AG04450 (cell line): ENCODE results near the gene SHANK1. TPM values are rescaled to one million over a fixed set of nuclear protein-coding genes. Genes with fewer than 3 reads are reported as not detected.

Experiments used
- CTCF ChIA-PET: fragments of 300-600, 350-600 bp; formaldehyde crosslinking; extraction: SDS; loops from one replicate; lab custom pipeline; 2022; ENCODE audit warnings: antibody characterized with exemption, inconsistent platforms; lab: Charles Lee
- POLR2A ChIA-PET: fragments of 350-600 bp; formaldehyde crosslinking; extraction: SDS; loops from one replicate; lab custom pipeline; 2021; ENCODE audit warnings: antibody characterized with exemption, inconsistent platforms; lab: Yijun Ruan, JAX
- DNase-seq: peaks from one replicate; pipeline ENCODE4 v3.0.0-alpha.2; 2011; ENCODE audit warnings: low read depth, low spot score
- H3K27ac ChIP-seq: one replicate; pipeline ENCODE4 v1.5.1; 2012; ENCODE audit warnings: low read depth, low read length, control low read depth
- H3K27me3 ChIP-seq: one replicate; pipeline ENCODE4 v1.6.0; 2012; ENCODE audit warnings: low read length; ENCODE audit not compliant: control insufficient read depth, insufficient read depth
- H3K4me3 ChIP-seq: 2 replicates; pipeline ENCODE4 v1.5.1; 2011; ENCODE audit warnings: mild to moderate bottlenecking, low read depth, low read length, control low read depth
- H3K9me3 ChIP-seq: 2 replicates; pipeline ENCODE4 v1.5.1; 2012; ENCODE audit warnings: low read length; ENCODE audit not compliant: control insufficient read depth, insufficient read depth
- CTCF ChIP-seq: IDR thresholded peaks from 2 replicates; pipeline ENCODE4 v1.5.1; 2011; ENCODE audit warnings: low read depth, low read length, control low read depth, inconsistent platforms
- polyA plus RNA-seq: library from polyadenylated mRNA; depleted of rRNA; stranded (reverse); fragments of >200 nt; gene quantifications from 2 replicates; pipeline ENCODE4 v1.2.3, GENCODE V29; 2011

Gene SHANK1
- polyA plus RNA-seq, 1 experiment = 2.4 TPM

DNA sequence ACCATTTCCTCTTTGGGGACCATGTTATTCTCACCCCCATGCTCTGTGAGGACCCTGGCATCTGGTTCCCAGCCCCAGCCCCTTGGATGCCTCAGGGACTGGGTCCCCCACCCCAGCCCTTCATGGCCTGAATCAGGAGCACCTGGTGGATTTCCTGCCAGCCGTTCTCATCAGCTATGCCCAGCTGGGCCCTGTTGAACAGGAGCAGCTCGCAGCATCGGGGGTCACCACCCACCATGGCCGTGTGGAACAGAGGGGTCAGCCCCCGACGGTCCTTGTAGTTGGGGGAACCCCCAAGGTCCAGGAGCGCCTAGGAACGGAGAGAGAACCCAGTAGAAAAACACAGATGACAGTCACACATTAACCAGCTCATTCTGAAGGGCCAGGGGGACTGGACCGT lies 7.8 kb downstream of the SHANK1 start:
- ChIA-PET CTCF (interaction anchor here (0.5 kb wide), 1 partner anchor 13 kb away, joined by 3 read pairs; no protein-coding TSS in a partner anchor), POLR2A (interaction anchor here (0.6 kb wide), 1 partner anchor 18 kb away, joined by 4 read pairs; no protein-coding TSS in a partner anchor)
- no peak for DNase-seq

DNA sequence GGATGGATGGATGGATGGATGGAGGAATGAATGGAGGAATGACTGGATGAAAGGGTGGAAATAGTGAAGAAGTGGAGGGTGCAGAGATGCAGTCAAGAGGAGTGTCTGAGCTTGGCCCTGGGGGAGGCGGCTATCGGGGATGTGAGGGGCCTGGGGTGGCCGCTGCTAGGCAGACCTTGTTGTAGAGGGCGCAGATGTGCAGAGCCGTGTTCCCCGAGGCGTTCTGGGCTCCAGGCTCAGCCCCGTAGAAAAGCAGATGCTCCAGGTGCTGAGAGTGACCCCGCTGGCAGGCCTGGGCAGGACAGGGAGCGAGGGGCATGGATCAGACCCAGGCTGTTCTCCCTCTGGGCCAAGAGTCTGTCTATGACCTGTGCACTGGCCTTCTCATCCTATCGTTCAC lies 8.4 kb downstream of the SHANK1 start:
- ChIA-PET CTCF (interaction anchor here (0.5 to 0.8 kb wide), 2 partner anchors 14 kb away, joined by 3 to 10 read pairs; no protein-coding TSS in a partner anchor), POLR2A (no interaction called here)

More for the DNA sequence above, 7.8 kb downstream of the SHANK1 start:
- H3K9me3 ChIP-seq = no peaks in the 10 kb centered on the region
- H3K4me3 ChIP-seq = no peak overlapping the region
- H3K27ac ChIP-seq = no peak overlapping the region
- H3K27me3 ChIP-seq = no peaks in the 10 kb centered on the region
- TF ChIP-seq CTCF = no peak

DNA sequence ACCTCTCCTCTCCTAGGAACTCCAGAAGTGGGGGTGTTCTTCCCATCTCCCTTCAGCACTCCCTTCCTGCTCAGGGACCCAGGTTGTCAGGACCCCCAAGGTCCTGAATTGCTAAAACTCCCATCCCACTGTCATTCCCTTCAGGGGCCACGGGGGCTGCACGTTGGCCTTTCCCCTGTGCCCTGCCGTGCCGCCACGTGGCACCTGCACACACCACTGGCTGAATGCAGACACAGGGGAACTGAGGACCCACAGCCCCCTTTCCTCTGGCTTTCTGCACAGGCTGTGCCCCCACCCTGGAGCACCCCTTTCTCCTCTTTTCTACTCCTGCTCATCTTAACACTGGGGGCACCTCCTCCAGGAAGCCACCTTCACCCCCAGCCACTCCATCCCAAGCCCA lies 9.0 kb downstream of the SHANK1 start:
- no peak for TF ChIP-seq CTCF
- Histone ChIP-seq H3K9me3 (no peaks in the 10 kb centered on the region), H3K27ac (no peak overlapping the region), H3K27me3 (no peaks in the 10 kb centered on the region), H3K4me3 (no peak overlapping the region)
- CTCF ChIA-PET = interaction anchor here (0.8 kb wide), 1 partner anchor 14 kb away, joined by 10 read pairs; no protein-coding TSS in a partner anchor
- no peak for DNase-seq
- POLR2A ChIA-PET = no interaction called here

More for the DNA sequence above, 8.4 kb downstream of the SHANK1 start:
- Histone ChIP-seq H3K9me3 (no peaks in the 10 kb centered on the region), H3K4me3 (no peak overlapping the region), H3K27me3 (no peaks in the 10 kb centered on the region), H3K27ac (no peak overlapping the region)
- no peak for TF ChIP-seq CTCF
- no peak for DNase-seq

- DNase-seq = no peak
- H3K27ac ChIP-seq = no peak overlapping the region
- ChIA-PET POLR2A (no interaction called here), CTCF (interaction anchor here (0.8 kb wide), 1 partner anchor 15 kb away, joined by 10 read pairs; no protein-coding TSS in a partner anchor)
- H3K27me3 ChIP-seq = no peaks in the 10 kb centered on the region
- no peak overlapping the region for H3K4me3 ChIP-seq
- H3K9me3 ChIP-seq = no peaks in the 10 kb centered on the region
- peak; percentile 36 for TF ChIP-seq CTCF
These were observed 9.5 kb downstream of the SHANK1 start for GRCh38 chr19:50710094-50710493.

DNA sequence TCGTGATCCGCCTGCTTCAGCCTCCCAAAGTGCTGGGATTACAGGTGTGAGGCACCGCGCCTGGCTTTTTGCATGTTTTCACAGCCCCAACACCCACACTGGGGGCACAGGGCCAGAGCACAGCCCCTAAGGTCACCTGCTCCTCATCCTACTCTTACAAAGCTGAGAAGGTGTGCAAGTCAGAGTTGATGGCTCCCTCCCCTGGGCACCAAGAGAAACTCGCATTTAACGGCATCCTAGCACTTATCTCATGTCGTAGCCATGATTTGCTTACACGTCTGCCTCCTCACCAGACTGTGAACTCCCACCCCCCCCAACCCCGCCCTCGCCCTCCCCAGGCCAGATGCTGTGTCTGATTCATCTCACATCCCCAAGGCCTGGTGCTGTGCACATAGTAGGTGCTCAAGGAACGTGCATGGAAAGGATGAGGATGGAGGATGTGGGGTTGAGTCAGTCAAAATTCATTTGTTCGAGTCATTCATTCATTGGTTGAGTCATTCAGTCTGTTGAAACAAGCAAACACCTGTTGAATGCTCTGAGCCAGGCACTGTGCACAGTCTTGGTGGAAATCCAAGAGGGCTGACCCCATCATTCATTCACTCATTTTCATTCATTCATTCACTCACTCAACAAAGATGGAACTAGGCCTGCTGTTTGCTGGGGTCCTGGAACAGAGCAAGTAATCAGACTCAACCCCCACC lies 11.3 kb downstream of the SHANK1 start:
- Histone ChIP-seq H3K27me3 (no peaks in the 10 kb centered on the region), H3K27ac (no peak overlapping the region), H3K9me3 (no peaks in the 10 kb centered on the region), H3K4me3 (no peak overlapping the region)
- CTCF ChIA-PET = no interaction called here
- POLR2A ChIA-PET = no interaction called here
- DNase-seq = no peak
- TF ChIP-seq CTCF = no peak
